ENCODE data around the gene GPR31.

- TF ChIP-seq POLR2AphosphoS5 (IDR thresholded peaks at IDR 0.05) (no peak), EP300 (conservative IDR thresholded peaks at IDR 0.05; ENCODE audit: poor library complexity, severe bottlenecking) (no peak), REST (IDR thresholded peaks at IDR 0.05; ENCODE audit: borderline replicate concordance) (no peak), CTCF (IDR thresholded peaks at IDR 0.05; ENCODE audit: poor library complexity, severe bottlenecking) (no peak), EZH2 (IDR thresholded peaks at IDR 0.05; ENCODE audit: borderline replicate concordance, insufficient read depth, low read length, poor library complexity, severe bottlenecking) (no peak), RAD21 (conservative IDR thresholded peaks at IDR 0.05) (no peak)
Observed at GRCh38 chr6:167164261-167164660, 6.5 kb upstream of the GPR31 start.
